Measurements from ENCODE around the gene LSAMP. TPM values are rescaled to one million over a fixed set of nuclear protein-coding genes. Genes with fewer than 3 reads are reported as not detected.

Gene LSAMP
- polyA plus RNA-seq, 3 donors = not detected

- Mint-ChIP-seq H3K27me3 (ENCODE audit: low read depth in 3 of 3) (peaks cover 2 to 5% (median 4%) of the 10 kb centered on the region in 3 donors), H3K4me3 (no peak overlapping the region), H3K27ac (no peak overlapping the region), H3K4me1 (peaks cover under 1% of the 10 kb centered on the region), H3K36me3 (no peaks in the 10 kb centered on the region), H3K9me3 (peaks cover 0 to 7% (median 2%) of the 10 kb centered on the region in 7 donors)
- Histone ChIP-seq H3K4me2 (replicated peaks; ENCODE audit: extremely low read depth, low read length, poor library complexity, severe bottlenecking) (no peak overlapping the region), H3K36me3 (replicated peaks in 1 of 2; ENCODE audit: control insufficient read depth in 1 of 2, insufficient read depth in 2 of 2, low read length in 2 of 2) (no peaks in the 10 kb centered on the region), H3K9ac (ENCODE audit: insufficient read depth, low read length, poor library complexity, severe bottlenecking) (no peak overlapping the region), H4K20me1 (ENCODE audit: insufficient read depth, low read length) (no peaks in the 10 kb centered on the region), H3K27me3 (ENCODE audit: control insufficient read depth in 2 of 2, insufficient read depth in 2 of 2, low read length in 2 of 2) (no peaks in the 10 kb centered on the region), H3K4me3 (replicated peaks in 1 of 3; ENCODE audit: low read depth in 2 of 3, low read length in 3 of 3) (no peak overlapping the region), H2AFZ (ENCODE audit: insufficient read depth, low read depth, low read length, poor library complexity, severe bottlenecking) (no peak overlapping the region), H3K4me1 (ENCODE audit: control insufficient read depth in 1 of 2, insufficient read depth in 2 of 2, low read length in 2 of 2) (peaks cover under 1 to 2% of the 10 kb centered on the region in 2 donors), H3K27ac (ENCODE audit: low read depth in 1 of 2, low read length in 2 of 2) (no peak overlapping the region), H3K9me3 (replicated peaks in 1 of 2; ENCODE audit: control insufficient read depth in 1 of 2, insufficient read depth in 1 of 2, low read length in 2 of 2) (no peaks in the 10 kb centered on the region), H3K79me2 (ENCODE audit: insufficient read depth, low read length) (no peaks in the 10 kb centered on the region)
- no peak for DNase-seq
- intact Hi-C loops (cut with micrococcal nuclease) = no loop called here
- TF ChIP-seq, protein P1, sequence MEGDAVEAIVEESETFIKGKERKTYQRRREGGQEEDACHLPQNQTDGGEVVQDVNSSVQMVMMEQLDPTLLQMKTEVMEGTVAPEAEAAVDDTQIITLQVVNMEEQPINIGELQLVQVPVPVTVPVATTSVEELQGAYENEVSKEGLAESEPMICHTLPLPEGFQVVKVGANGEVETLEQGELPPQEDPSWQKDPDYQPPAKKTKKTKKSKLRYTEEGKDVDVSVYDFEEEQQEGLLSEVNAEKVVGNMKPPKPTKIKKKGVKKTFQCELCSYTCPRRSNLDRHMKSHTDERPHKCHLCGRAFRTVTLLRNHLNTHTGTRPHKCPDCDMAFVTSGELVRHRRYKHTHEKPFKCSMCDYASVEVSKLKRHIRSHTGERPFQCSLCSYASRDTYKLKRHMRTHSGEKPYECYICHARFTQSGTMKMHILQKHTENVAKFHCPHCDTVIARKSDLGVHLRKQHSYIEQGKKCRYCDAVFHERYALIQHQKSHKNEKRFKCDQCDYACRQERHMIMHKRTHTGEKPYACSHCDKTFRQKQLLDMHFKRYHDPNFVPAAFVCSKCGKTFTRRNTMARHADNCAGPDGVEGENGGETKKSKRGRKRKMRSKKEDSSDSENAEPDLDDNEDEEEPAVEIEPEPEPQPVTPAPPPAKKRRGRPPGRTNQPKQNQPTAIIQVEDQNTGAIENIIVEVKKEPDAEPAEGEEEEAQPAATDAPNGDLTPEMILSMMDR (IDR thresholded peaks at IDR 0.05) = no peak
Observed at GRCh38 chr3:116045314-116045713, 400.0 kb downstream of the LSAMP start.

GRCh38 chr3:116040152-116040551 lies 405.1 kb downstream of the LSAMP start:
- Mint-ChIP-seq H3K27ac (peak overlapping the region in 1 of 7 donors; percentile 6), H3K4me3 (no peak overlapping the region), H3K27me3 (ENCODE audit: low read depth in 3 of 3) (no peaks in the 10 kb centered on the region), H3K36me3 (no peaks in the 10 kb centered on the region), H3K4me1 (peaks cover 28% of the 10 kb centered on the region), H3K9me3 (peaks cover 0 to 5% (median 2%) of the 10 kb centered on the region in 7 donors)
- H2AFZ ChIP-seq (ENCODE audit: insufficient read depth, low read depth, low read length, poor library complexity, severe bottlenecking) = no peak overlapping the region
- no peaks in the 10 kb centered on the region for H3K9me3 ChIP-seq (replicated peaks in 1 of 2; ENCODE audit: control insufficient read depth in 1 of 2, insufficient read depth in 1 of 2, low read length in 2 of 2)
- intact Hi-C loops (cut with micrococcal nuclease) = no loop called here
- H3K27ac ChIP-seq (ENCODE audit: low read depth in 1 of 2, low read length in 2 of 2) = no peak overlapping the region
- H3K9ac ChIP-seq (ENCODE audit: insufficient read depth, low read length, poor library complexity, severe bottlenecking) = no peak overlapping the region
- WGBS (ENCODE audit: insufficient coverage) = 100% methylated on average over 2 of the region's 3 CpGs
- DNase-seq = no peak
- H3K27me3 ChIP-seq (ENCODE audit: control insufficient read depth in 2 of 2, insufficient read depth in 2 of 2, low read length in 2 of 2) = no peaks in the 10 kb centered on the region
- TF ChIP-seq, protein P1 (IDR thresholded peaks at IDR 0.05) = no peak
- H4K20me1 ChIP-seq (ENCODE audit: insufficient read depth, low read length) = no peaks in the 10 kb centered on the region
- peaks cover 28 to 31% of the 10 kb centered on the region in 2 donors for H3K4me1 ChIP-seq (ENCODE audit: control insufficient read depth in 1 of 2, insufficient read depth in 2 of 2, low read length in 2 of 2)
- H3K36me3 ChIP-seq (replicated peaks in 1 of 2; ENCODE audit: control insufficient read depth in 1 of 2, insufficient read depth in 2 of 2, low read length in 2 of 2) = no peaks in the 10 kb centered on the region
- no peak overlapping the region for H3K4me2 ChIP-seq (replicated peaks; ENCODE audit: extremely low read depth, low read length, poor library complexity, severe bottlenecking)
- H3K79me2 ChIP-seq (ENCODE audit: insufficient read depth, low read length) = no peaks in the 10 kb centered on the region
- no peak overlapping the region for H3K4me3 ChIP-seq (replicated peaks in 1 of 3; ENCODE audit: low read depth in 2 of 3, low read length in 3 of 3)
